Cardiac muscle cell (in vitro differentiated cells and primary cell): ENCODE measurements around the gene C10orf67. TPM values are rescaled to one million over a fixed set of nuclear protein-coding genes. Genes with fewer than 3 reads are reported as not detected.
"Not testable (repeated sequence)": the region's sequence is repeated elsewhere in the genome, so short reads cannot be mapped to it uniquely, and the experiment has no call there.

Source experiments
- DNase-seq, 2 donors: peaks; one replicate each; pipeline versions ENCODE4 v3.0.0 to v3.0.0-alpha.2; 2010 to 2017; ENCODE audit warnings: low read depth in 1 of 2, low spot score in 1 of 2
- H3K27ac ChIP-seq: fragments of 200-600 bp; sonication (generic); 2 replicates; pipeline ENCODE4 v1.5.1; 2016
- H3K27me3 ChIP-seq: fragments of 200-600 bp; sonication (generic); 2 replicates; pipeline ENCODE4 v1.6.0; 2016; ENCODE audit warnings: control low read depth
- H3K36me3 ChIP-seq: fragments of 200-600 bp; sonication (generic); 2 replicates; pipeline ENCODE4 v1.5.1; 2016; ENCODE audit warnings: control low read depth
- H3K4me1 ChIP-seq: fragments of 200-600 bp; sonication (generic); 2 replicates; pipeline ENCODE4 v1.8.1; 2017; ENCODE audit warnings: low read depth, mild to moderate bottlenecking, mixed run types
- H3K4me3 ChIP-seq: fragments of 200-600 bp; sonication (generic); 2 replicates; pipeline ENCODE4 v1.5.1; 2016; ENCODE audit warnings: mild to moderate bottlenecking
- H3K9me3 ChIP-seq: fragments of 200-600 bp; sonication (generic); 2 replicates; pipeline ENCODE4 v1.5.1; 2017; ENCODE audit warnings: low read depth, mild to moderate bottlenecking, control low read depth
- polyA plus RNA-seq: library from polyadenylated mRNA; unstranded; fragments of >200 nt; fragmentation: Nextera tagmentation; extraction: Ambion mirVana; gene quantifications from 2 replicates; pipeline ENCODE4 v1.2.1, GENCODE V29; 2016
- total RNA-seq: library from RNA; depleted of rRNA; stranded (reverse); fragments of >200 nt; gene quantifications from 2 replicates; pipeline ENCODE4 v1.2.3, GENCODE V29; 2016
- TF ChIP-seq, protein P1 (sequence below): IDR thresholded peaks from 2 replicates; pipeline ENCODE4 v1.5.1; 2012; ENCODE audit warnings: low read depth, mild to moderate bottlenecking, low read length

C10orf67 gene
- total and polyA plus RNA-seq, 2 experiments from 2014 or later = 0.16 to 0.33 TPM

DNA sequence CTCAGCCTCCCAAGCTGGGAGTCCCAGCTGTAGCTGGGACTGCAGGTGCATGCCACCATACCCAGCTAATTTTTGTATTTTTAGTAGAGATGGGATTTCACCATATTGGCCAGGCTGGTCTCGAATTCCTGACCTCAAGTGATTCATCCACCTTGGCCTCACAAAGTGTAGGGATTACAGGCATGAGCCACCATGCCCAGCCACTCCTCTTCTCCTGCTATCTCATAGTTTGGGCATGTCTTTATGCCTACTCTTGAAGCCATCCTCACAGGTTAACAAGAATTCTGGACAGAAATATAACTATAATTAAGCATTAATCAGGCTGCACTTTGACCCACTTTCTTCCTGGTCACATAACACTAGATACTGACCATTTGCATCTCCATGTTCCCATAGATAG lies 28.6 kb upstream of the C10orf67 start:
- no peaks in the 10 kb centered on the region for H3K27me3 ChIP-seq
- no peak for DNase-seq
- no peak overlapping the region for H3K27ac ChIP-seq
- TF ChIP-seq, protein P1, sequence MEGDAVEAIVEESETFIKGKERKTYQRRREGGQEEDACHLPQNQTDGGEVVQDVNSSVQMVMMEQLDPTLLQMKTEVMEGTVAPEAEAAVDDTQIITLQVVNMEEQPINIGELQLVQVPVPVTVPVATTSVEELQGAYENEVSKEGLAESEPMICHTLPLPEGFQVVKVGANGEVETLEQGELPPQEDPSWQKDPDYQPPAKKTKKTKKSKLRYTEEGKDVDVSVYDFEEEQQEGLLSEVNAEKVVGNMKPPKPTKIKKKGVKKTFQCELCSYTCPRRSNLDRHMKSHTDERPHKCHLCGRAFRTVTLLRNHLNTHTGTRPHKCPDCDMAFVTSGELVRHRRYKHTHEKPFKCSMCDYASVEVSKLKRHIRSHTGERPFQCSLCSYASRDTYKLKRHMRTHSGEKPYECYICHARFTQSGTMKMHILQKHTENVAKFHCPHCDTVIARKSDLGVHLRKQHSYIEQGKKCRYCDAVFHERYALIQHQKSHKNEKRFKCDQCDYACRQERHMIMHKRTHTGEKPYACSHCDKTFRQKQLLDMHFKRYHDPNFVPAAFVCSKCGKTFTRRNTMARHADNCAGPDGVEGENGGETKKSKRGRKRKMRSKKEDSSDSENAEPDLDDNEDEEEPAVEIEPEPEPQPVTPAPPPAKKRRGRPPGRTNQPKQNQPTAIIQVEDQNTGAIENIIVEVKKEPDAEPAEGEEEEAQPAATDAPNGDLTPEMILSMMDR = no peak
- H3K9me3 ChIP-seq = no peaks in the 10 kb centered on the region
- no peaks in the 10 kb centered on the region for H3K4me1 ChIP-seq
- H3K4me3 ChIP-seq = no peak overlapping the region
- H3K36me3 ChIP-seq = no peaks in the 10 kb centered on the region

DNA sequence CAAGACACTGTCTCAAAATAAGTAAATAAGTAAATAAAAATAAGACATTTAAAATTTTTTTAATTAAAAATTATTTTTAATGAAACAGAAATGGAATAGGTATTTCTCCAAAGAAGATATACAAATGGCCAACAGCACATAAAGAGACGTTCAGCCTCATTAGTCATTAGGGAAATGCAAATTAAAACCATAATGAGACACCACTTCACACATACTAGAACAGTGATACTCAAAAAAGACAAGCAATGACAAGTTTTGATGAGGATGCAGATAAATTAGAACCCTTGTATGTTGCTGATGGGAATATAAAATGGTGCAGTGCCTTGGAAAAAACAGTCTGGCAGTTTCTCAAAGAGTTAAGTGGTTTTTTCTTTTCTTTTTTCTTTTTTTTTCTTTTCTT lies 26.5 kb upstream of the C10orf67 start:
- H3K4me3 ChIP-seq = no peak overlapping the region
- no peaks in the 10 kb centered on the region for H3K4me1 ChIP-seq
- H3K9me3 ChIP-seq = no peaks in the 10 kb centered on the region
- DNase-seq = no peak
- no peak overlapping the region for H3K27ac ChIP-seq
- H3K36me3 ChIP-seq = no peaks in the 10 kb centered on the region
- TF ChIP-seq, protein P1 = no peak
- no peaks in the 10 kb centered on the region for H3K27me3 ChIP-seq

DNA sequence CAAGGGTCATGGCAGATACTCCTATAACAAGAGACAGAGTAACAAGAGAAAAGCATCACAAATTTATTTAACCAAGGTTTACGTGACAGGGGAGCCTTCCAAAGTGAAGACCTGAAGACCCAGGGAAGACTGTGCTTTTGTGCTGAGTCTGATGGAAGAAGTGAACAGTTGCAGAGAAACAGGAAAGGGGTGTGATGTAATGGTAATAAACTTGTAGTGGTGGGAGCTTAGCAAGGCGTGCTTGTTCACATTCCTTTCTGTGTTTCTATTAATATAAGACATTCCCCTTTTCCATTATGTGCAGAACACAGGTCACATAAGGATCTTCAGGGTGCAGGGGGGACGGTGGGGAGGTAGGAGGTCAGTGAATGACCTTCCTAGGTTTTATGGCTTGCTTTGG lies 25.5 kb upstream of the C10orf67 start:
- Histone ChIP-seq H3K27ac (no peak overlapping the region), H3K27me3 (no peaks in the 10 kb centered on the region), H3K4me3 (no peak overlapping the region), H3K4me1 (no peaks in the 10 kb centered on the region), H3K9me3 (no peaks in the 10 kb centered on the region), H3K36me3 (no peaks in the 10 kb centered on the region)
- TF ChIP-seq, protein P1 = no peak
- DNase-seq = peak in 1 of 2 donors; percentile 59

DNA sequence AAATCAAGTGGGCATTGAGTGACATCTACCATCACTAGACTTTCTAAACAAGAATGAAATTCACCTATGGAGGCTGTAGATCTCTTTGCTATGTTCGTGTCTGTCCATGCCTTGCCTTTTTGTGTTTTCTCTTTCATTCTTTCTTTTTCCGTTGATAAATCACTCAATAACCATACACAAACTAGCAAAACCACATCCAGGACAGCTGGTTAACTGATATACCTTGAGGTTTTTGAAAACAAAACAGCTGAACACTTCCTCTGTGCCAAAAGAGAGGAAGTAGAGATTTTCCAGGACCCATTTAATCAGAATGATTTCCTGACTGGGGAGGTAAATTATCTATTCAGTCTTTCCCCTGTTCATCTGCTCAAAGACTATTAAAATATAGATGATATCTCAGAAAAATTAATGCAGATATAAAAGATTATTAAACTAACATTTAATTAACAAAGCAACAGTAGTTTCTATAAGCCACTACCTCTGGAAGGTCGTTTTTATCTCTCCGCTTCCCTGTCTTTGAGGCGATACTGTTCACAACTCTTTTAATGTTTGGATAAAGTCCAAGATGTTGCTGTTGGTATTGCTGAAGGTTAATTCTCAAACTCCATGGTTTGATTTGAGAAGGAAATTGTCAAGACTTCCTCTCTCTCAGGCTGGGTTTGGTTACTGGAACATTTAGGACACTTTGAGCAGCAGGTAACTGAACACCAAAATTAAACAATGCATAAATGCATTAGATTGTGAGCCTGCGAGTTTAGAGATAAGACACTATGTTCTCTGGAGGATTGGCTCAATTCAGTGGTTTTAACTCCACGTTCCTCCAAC lies 24.4 kb upstream of the C10orf67 start:
- TF ChIP-seq, protein P1 = no peak
- no peaks in the 10 kb centered on the region for H3K4me1 ChIP-seq
- H3K27me3 ChIP-seq = no peaks in the 10 kb centered on the region
- no peak overlapping the region for H3K27ac ChIP-seq
- H3K36me3 ChIP-seq = no peaks in the 10 kb centered on the region
- no peak overlapping the region for H3K4me3 ChIP-seq
- H3K9me3 ChIP-seq = no peaks in the 10 kb centered on the region
- DNase-seq = peak in 1 of 2 donors; percentile 21

DNA sequence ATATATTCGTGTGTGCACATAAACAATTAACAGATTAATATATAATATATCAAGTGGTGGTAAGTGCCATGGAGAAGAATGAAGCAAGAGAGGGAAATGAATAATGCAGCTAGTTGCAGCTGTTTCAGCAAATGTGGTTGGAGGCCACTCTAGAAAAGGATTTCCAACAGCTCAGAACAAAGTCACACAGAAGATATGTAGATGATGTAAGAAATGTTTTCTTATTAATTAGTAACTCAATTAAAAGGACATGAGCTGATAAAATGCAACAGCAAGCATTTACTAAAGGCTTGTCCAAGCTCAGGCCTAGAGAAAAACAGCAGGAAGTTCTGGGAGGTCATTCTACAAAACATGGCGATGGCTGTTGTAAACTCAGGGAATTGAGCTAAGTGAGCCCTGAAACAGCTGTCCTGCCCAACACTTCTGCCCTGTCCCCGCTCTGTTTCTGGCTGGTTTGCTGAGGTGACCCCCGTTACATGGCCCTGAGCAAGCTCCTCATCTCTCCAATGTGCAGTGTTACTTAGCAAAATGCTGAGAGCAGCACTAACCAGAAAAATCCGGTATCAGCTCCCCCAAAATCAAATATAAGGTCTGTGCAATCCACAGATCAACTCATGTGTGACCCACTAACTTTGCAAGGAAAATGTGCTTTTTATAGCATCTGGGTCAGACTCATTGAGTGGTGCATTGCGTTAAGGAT lies 23.4 kb upstream of the C10orf67 start:
- Histone ChIP-seq H3K36me3 (no peaks in the 10 kb centered on the region), H3K27me3 (no peaks in the 10 kb centered on the region), H3K4me1 (no peaks in the 10 kb centered on the region), H3K9me3 (no peaks in the 10 kb centered on the region), H3K4me3 (no peak overlapping the region), H3K27ac (no peak overlapping the region)
- TF ChIP-seq, protein P1 = no peak
- DNase-seq = peak in 1 of 2 donors; percentile 20

DNA sequence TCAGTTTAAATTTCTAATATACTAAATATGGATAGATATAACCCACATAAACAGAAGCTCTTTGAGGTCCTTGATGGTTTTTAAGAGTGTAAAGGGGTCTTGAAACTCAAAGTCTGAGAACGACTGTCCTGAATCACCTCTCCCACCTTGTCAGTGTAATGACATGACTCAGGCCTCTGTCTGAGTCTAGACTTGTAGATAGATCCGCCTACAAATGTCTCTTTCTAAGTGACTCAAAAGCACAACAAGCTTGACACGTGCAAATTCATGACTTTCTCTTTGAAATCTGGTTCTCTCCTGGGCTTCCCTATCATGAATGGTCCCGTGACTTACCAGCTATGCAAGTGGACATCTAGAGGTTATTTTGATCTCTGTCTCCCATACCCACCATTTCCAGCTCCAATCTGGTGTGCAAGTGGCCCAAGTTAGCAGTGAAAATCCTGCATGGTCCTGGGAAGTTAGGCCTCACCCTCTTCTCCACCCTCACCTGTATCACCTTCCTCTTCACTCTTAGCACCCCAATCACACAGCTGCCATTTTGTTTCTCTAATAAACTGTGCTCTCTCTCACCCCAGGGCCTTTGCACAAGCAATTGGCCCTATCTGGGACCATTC lies 20.9 kb upstream of the C10orf67 start:
- H3K27ac ChIP-seq, H3K9me3 ChIP-seq: not testable (repeated sequence)

More for the DNA sequence above, 20.9 kb upstream of the C10orf67 start:
- not testable (repeated sequence) for H3K27me3 ChIP-seq, H3K4me3 ChIP-seq, H3K4me1 ChIP-seq, H3K36me3 ChIP-seq
- peak in 1 of 2 donors; percentile 10 for DNase-seq
